8988T (cell line): ENCODE data around the gene ASPSCR1.
"Not testable (repeated sequence)": the region's sequence is repeated elsewhere in the genome, so short reads cannot be mapped to it uniquely, and the experiment has no call there.

Experiments used
- DNase-seq: peaks from one replicate; pipeline ENCODE4 v3.0.0; 2011

ASPSCR1 gene

GRCh38 chr17:81941484-81942166 is 35.8 kb upstream of the ASPSCR1 start:
- DNase-seq = no peak

- no peak for DNase-seq
These were observed 35.3 kb upstream of the ASPSCR1 start for GRCh38 chr17:81942167-81942553.

- no peak for DNase-seq
These were observed 32.6 kb upstream of the ASPSCR1 start for GRCh38 chr17:81944858-81945257.

- no peak for DNase-seq
These were observed 30.2 kb upstream of the ASPSCR1 start, which contains the start of gene MYADML2 for GRCh38 chr17:81947189-81947588. Gene MYADML2 (minus strand): TSS chr17:81947233. CDS start chr17:81941741, 5,492 bp downstream.

GRCh38 chr17:81948635-81949378 is 28.6 kb upstream of the ASPSCR1 start:
- no peak for DNase-seq

- no peak for DNase-seq
These were observed 26.9 kb upstream of the ASPSCR1 start for GRCh38 chr17:81950501-81950900.

GRCh38 chr17:81951785-81952684 is 25.4 kb upstream of the ASPSCR1 start:
- DNase-seq = no peak

- no peak for DNase-seq
These were observed 24.6 kb upstream of the ASPSCR1 start for GRCh38 chr17:81952792-81953228.

GRCh38 chr17:81953443-81953842 is 24.0 kb upstream of the ASPSCR1 start:
- DNase-seq = not testable (repeated sequence)

- DNase-seq = no peak
These were observed 23.0 kb upstream of the ASPSCR1 start for GRCh38 chr17:81954131-81955057.

GRCh38 chr17:81955058-81955681 is 22.3 kb upstream of the ASPSCR1 start:
- DNase-seq = no peak

- DNase-seq = no peak
These were observed 21.5 kb upstream of the ASPSCR1 start for GRCh38 chr17:81955756-81956544.

GRCh38 chr17:81956607-81957589 is 20.5 kb upstream of the ASPSCR1 start:
- DNase-seq = no peak

GRCh38 chr17:81957691-81958432 is 19.6 kb upstream of the ASPSCR1 start:
- DNase-seq = no peak

- DNase-seq = no peak
These were observed 18.6 kb upstream of the ASPSCR1 start for GRCh38 chr17:81958633-81959342.

- DNase-seq = peak; percentile 62
These were observed 17.9 kb upstream of the ASPSCR1 start for GRCh38 chr17:81959362-81960129.
